Measurements from ENCODE around the gene ZNF479.
A peak's percentile ranks its signal among the peaks of the same experiment; 100 is the strongest.
"Not testable (repeated sequence)": the region's sequence is repeated elsewhere in the genome, so short reads cannot be mapped to it uniquely, and the experiment has no call there.

Gene ZNF479

GRCh38 chr7:57132336-57132735 lies at the start of gene ZNF479:
Gene ZNF479, minus strand, starts transcription at chr7:57132436. Its CDS starts 112 bp downstream, at chr7:57132324.
- in situ Hi-C loops (cut with HindIII; ENCODE audit: low pct_unique_long_range_greater_than_20kb, low sequenced_read_pairs): not testable (repeated sequence)
- DNase-seq (ENCODE audit: low read depth in 1 of 2, low spot score in 1 of 2): peak in 1 of 2 experiments; percentile 12

- peak in 1 of 2 experiments; percentile 71 for DNase-seq (ENCODE audit: low read depth in 1 of 2, low spot score in 1 of 2)
- TF ChIP-seq JUND (IDR thresholded peaks at IDR 0.05; ENCODE audit: low read depth): no peak
- in situ Hi-C loops (cut with HindIII; ENCODE audit: low pct_unique_long_range_greater_than_20kb, low sequenced_read_pairs): no loop called here
These were observed 49.8 kb upstream of the ZNF479 start for GRCh38 chr7:57182031-57182430.

DNA sequence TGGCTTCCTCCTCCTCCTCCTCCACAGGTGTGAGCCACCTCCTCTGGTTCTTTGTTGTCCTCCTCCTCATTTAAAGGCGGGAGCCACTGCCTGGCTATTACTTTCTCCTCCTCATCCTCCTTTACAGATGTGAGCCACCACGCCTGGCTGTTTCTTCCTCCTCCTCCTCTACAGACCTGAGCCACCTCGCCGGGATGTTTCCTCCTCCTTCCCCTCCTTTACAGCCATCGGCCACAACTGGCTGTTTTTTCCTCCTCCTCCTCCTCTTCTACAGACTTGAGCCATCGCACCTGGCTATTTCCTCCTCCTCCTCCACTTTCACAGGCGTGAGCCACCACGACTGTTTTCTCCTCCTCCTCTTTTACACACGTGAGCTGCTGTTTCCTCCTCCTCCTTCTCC lies 49.0 kb upstream of the ZNF479 start:
- in situ Hi-C loops (cut with HindIII; ENCODE audit: low pct_unique_long_range_greater_than_20kb, low sequenced_read_pairs): no loop called here
- DNase-seq (ENCODE audit: low read depth in 1 of 2, low spot score in 1 of 2): peak in 1 of 2 experiments; percentile 32

GRCh38 chr7:57179776-57180415 lies 47.7 kb upstream of the ZNF479 start:
- DNase-seq (ENCODE audit: low read depth in 1 of 2, low spot score in 1 of 2): no peak
- no peak for TF ChIP-seq JUND (IDR thresholded peaks at IDR 0.05; ENCODE audit: low read depth)
- in situ Hi-C loops (cut with HindIII; ENCODE audit: low pct_unique_long_range_greater_than_20kb, low sequenced_read_pairs): no loop called here

More for the DNA sequence above, 49.0 kb upstream of the ZNF479 start:
- TF ChIP-seq JUND (IDR thresholded peaks at IDR 0.05; ENCODE audit: low read depth): no peak

DNA sequence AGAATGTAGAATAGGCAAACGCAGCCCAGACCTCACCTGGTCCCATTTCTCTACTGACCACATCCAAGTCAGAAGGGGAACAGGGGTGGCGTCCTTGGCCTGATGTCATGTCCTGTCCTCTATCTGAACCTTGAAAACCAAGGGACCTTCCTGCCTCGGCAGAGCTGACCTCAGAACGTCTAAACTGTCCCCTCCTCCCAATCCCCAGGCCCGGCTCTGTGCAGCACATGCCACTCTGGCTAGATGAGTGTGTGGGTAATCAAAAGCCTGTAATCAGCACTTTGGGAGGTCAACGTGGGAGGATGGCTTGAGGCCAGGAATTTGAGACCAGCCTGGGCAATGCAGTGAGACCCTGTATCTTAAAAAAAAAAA lies 46.5 kb upstream of the ZNF479 start:
- DNase-seq (ENCODE audit: low read depth in 1 of 2, low spot score in 1 of 2): no peak
- in situ Hi-C loops (cut with HindIII; ENCODE audit: low pct_unique_long_range_greater_than_20kb, low sequenced_read_pairs): no loop called here
- TF ChIP-seq JUND (IDR thresholded peaks at IDR 0.05; ENCODE audit: low read depth): no peak

DNA sequence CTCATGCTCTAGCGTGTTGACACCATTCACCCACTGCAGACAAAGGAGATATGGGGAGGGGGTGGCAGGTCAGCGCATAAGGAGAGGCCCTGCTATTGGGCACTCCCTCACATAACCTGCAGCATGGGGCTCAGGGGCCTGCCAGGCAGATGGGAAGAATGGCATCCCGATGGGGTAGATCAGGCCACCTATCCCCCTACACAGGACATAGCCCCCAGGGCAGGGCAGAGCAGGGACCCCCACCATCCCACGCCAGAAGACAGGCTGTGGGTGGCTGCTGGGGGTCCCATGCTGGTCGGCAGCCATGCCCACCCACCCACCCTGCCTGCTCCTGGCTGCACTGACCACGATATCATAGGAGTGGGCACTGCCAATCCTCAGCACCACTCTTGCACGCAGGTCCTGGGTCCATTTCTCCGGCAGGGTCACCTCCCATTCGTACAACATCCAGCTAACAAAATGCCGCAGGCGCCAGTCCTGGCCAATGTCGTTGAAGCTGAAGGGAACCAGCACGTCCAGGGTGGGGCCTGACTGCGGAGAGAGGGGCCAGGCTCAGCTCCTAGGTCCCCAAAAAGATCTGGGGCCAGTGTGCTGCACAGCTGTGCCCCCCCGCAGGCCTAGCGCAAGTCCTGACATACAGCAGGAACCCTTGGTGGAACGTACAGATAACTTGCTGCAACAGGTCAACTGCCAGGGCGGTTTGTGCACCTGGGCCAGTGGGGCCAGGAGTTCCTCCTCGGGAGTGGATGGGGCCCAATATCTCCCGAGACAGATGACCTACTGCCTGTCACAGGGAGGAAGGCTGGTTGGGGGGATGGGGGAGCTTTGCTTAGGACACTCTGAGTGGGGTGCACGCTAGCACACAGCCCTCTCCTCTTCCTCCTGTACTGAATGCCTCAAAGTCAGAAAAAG lies 45.9 kb upstream of the ZNF479 start:
- no peak for TF ChIP-seq JUND (IDR thresholded peaks at IDR 0.05; ENCODE audit: low read depth)
- no peak for DNase-seq (ENCODE audit: low read depth in 1 of 2, low spot score in 1 of 2)
- in situ Hi-C loops (cut with HindIII; ENCODE audit: low pct_unique_long_range_greater_than_20kb, low sequenced_read_pairs): no loop called here

- in situ Hi-C loops (cut with HindIII; ENCODE audit: low pct_unique_long_range_greater_than_20kb, low sequenced_read_pairs): no loop called here
- no peak for DNase-seq (ENCODE audit: low read depth in 1 of 2, low spot score in 1 of 2)
- no peak for TF ChIP-seq JUND (IDR thresholded peaks at IDR 0.05; ENCODE audit: low read depth)
These were observed 44.8 kb upstream of the ZNF479 start for GRCh38 chr7:57176928-57177635.

DNA sequence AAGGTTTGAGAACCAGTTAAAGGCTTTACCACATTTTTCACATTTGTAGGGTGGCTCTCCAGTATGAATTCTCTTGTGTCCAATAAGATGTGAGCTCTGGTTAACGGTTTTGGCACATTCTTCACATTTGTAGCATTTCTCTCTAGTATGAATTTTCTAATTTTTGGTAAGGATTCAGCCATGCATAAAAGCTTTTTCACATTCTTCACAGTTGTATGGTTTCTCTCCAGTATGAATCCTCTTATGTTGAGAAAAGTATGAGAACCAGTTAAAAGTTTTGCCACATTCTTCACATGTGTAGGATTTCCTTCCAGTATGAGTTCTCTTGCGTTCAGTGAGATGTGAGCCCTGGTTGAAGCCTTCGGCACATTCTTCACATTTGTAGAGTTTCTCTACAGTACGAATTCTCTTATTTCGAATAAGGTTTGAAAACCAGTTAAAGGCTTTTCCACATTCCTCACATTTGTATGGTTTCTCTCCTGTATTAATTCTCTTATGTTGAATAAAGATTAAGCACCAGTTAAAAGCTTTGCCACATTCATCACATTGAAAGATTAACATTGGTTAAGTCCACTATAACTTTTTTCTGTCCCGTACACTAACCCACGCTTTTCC lies 33.2 kb upstream of the ZNF479 start:
- no peak for TF ChIP-seq JUND (IDR thresholded peaks at IDR 0.05; ENCODE audit: low read depth)
- in situ Hi-C loops (cut with HindIII; ENCODE audit: low pct_unique_long_range_greater_than_20kb, low sequenced_read_pairs): no loop called here

GRCh38 chr7:57120123-57120784 lies 12.0 kb downstream of the ZNF479 start:
- DNase-seq (ENCODE audit: low read depth in 1 of 2, low spot score in 1 of 2); in situ Hi-C loops (cut with HindIII; ENCODE audit: low pct_unique_long_range_greater_than_20kb, low sequenced_read_pairs): not testable (repeated sequence)

More for the DNA sequence above, 33.2 kb upstream of the ZNF479 start:
- DNase-seq (ENCODE audit: low read depth in 1 of 2, low spot score in 1 of 2): peak in 1 of 2 experiments; percentile 10
